ENCODE measurements around the gene CDR2L. TPM values are rescaled to one million over a fixed set of nuclear protein-coding genes. Genes with fewer than 3 reads are reported as not detected.

CDR2L gene
- total and polyA plus RNA-seq, 4 donors, result 0.70 to 1.5 (median 0.94) TPM

DNA sequence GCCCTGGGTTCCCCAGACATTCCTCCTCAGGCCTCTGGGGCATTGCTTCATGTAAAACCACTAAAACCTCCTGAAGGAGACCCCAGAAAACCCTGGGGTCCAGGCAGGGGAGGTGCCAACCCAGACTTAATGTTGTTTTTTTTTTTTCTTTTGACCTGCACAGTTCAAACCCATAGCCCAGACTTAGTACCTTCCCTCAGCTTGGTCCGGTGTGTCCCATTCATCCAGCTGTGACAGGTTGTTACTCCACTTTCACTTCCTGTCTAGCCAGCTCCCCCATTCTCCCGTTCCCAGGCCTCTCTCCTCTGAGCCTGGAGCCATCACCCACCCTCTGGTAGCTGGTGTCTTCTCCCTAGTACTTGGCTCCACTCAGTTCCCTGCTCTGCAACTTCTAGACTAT lies 4.8 kb downstream of the CDR2L start:
- Histone ChIP-seq H3K4me3 (ENCODE audit: low read depth in 1 of 3, low read length in 3 of 3) (no peak overlapping the region), H3K36me3 (ENCODE audit: control insufficient read depth in 4 of 4, insufficient read depth in 3 of 4, low read depth in 1 of 4, low read length in 3 of 4) (no peaks in the 10 kb centered on the region), H3K9ac (ENCODE audit: low read depth in 1 of 2, low read length in 2 of 2) (no peak overlapping the region), H3K27ac (ENCODE audit: low read depth in 1 of 2, low read length in 2 of 2) (no peak overlapping the region), H3K9me3 (ENCODE audit: control insufficient read depth in 4 of 4, low read length in 3 of 4) (no peaks in the 10 kb centered on the region), H3K27me3 (ENCODE audit: control insufficient read depth in 4 of 4, insufficient read depth in 4 of 4, low read length in 3 of 4) (peaks cover 0 to 3% (median 0%) of the 10 kb centered on the region in 4 donors), H3K4me1 (ENCODE audit: control insufficient read depth in 4 of 4, insufficient read depth in 4 of 4, low read length in 3 of 4) (peaks cover under 1 to 14% (median 10%) of the 10 kb centered on the region in 4 donors)
- WGBS, result 73% methylated on average over 2 of the region's 2 CpGs
- DNase-seq (ENCODE audit: low spot score), result no peak
- TF ChIP-seq RAD21 (IDR thresholded peaks at IDR 0.05) (no peak), TAF1 (conservative IDR thresholded peaks at IDR 0.05) (no peak), FOXA2 (IDR thresholded peaks at IDR 0.05) (no peak), SP1 (IDR thresholded peaks at IDR 0.05) (no peak), NR2F2 (IDR thresholded peaks at IDR 0.05) (no peak), YY1 (IDR thresholded peaks at IDR 0.05) (no peak)
- TF ChIP-seq, protein P1, sequence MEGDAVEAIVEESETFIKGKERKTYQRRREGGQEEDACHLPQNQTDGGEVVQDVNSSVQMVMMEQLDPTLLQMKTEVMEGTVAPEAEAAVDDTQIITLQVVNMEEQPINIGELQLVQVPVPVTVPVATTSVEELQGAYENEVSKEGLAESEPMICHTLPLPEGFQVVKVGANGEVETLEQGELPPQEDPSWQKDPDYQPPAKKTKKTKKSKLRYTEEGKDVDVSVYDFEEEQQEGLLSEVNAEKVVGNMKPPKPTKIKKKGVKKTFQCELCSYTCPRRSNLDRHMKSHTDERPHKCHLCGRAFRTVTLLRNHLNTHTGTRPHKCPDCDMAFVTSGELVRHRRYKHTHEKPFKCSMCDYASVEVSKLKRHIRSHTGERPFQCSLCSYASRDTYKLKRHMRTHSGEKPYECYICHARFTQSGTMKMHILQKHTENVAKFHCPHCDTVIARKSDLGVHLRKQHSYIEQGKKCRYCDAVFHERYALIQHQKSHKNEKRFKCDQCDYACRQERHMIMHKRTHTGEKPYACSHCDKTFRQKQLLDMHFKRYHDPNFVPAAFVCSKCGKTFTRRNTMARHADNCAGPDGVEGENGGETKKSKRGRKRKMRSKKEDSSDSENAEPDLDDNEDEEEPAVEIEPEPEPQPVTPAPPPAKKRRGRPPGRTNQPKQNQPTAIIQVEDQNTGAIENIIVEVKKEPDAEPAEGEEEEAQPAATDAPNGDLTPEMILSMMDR (IDR thresholded peaks at IDR 0.05; ENCODE audit: low read depth, low read length, missing input control), result no peak
- TF ChIP-seq, protein P2, sequence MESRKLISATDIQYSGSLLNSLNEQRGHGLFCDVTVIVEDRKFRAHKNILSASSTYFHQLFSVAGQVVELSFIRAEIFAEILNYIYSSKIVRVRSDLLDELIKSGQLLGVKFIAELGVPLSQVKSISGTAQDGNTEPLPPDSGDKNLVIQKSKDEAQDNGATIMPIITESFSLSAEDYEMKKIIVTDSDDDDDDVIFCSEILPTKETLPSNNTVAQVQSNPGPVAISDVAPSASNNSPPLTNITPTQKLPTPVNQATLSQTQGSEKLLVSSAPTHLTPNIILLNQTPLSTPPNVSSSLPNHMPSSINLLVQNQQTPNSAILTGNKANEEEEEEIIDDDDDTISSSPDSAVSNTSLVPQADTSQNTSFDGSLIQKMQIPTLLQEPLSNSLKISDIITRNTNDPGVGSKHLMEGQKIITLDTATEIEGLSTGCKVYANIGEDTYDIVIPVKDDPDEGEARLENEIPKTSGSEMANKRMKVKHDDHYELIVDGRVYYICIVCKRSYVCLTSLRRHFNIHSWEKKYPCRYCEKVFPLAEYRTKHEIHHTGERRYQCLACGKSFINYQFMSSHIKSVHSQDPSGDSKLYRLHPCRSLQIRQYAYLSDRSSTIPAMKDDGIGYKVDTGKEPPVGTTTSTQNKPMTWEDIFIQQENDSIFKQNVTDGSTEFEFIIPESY (IDR thresholded peaks at IDR 0.05), result no peak

DNA sequence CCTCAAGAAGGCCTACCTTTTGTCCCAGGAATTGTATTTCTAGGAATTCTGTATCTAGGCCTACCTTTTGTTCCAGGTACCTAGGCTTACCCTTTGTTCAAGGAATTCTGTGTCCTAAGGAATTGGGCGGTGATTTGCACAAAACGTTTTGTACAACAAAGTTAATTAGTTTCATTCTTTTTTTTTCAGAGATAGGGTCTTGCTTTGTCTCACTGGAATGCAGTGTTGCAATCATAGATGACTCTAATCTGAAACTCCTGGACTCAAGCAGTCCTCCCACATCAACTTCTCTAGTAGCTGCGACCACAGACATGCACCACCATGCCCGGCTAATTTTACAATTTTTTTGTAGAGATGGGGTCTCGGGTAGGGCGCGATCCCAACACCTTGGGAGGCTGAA lies 7.0 kb downstream of the CDR2L start:
- Histone ChIP-seq H3K27ac (ENCODE audit: low read depth in 1 of 2, low read length in 2 of 2) (no peak overlapping the region), H3K9ac (ENCODE audit: low read depth in 1 of 2, low read length in 2 of 2) (no peak overlapping the region), H3K4me3 (ENCODE audit: low read depth in 1 of 3, low read length in 3 of 3) (no peak overlapping the region), H3K4me1 (ENCODE audit: control insufficient read depth in 4 of 4, insufficient read depth in 4 of 4, low read length in 3 of 4) (no peaks in the 10 kb centered on the region), H3K9me3 (ENCODE audit: control insufficient read depth in 4 of 4, low read length in 3 of 4) (no peaks in the 10 kb centered on the region), H3K36me3 (ENCODE audit: control insufficient read depth in 4 of 4, insufficient read depth in 3 of 4, low read depth in 1 of 4, low read length in 3 of 4) (no peaks in the 10 kb centered on the region), H3K27me3 (ENCODE audit: control insufficient read depth in 4 of 4, insufficient read depth in 4 of 4, low read length in 3 of 4) (no peaks in the 10 kb centered on the region)
- no peak for DNase-seq (ENCODE audit: low spot score)
- no peak for TF ChIP-seq RXRA (IDR thresholded peaks at IDR 0.05)
- TF ChIP-seq, protein P1 (IDR thresholded peaks at IDR 0.05; ENCODE audit: low read depth, low read length, missing input control), result no peak
- no peak for TF ChIP-seq TAF1 (conservative IDR thresholded peaks at IDR 0.05)
- TF ChIP-seq FOXA2 (IDR thresholded peaks at IDR 0.05), result no peak
- TF ChIP-seq RAD21 (IDR thresholded peaks at IDR 0.05), result no peak
- TF ChIP-seq JUND (IDR thresholded peaks at IDR 0.05), result no peak
- TF ChIP-seq GABPA (IDR thresholded peaks at IDR 0.05 in 1 of 2, conservative IDR thresholded peaks at IDR 0.05 in 1 of 2), result no peak
- no peak for TF ChIP-seq EGR1 (IDR thresholded peaks at IDR 0.05; ENCODE audit: low read depth in 2 of 2)
- TF ChIP-seq, protein P3, sequence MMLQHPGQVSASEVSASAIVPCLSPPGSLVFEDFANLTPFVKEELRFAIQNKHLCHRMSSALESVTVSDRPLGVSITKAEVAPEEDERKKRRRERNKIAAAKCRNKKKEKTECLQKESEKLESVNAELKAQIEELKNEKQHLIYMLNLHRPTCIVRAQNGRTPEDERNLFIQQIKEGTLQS (IDR thresholded peaks at IDR 0.05), result no peak
- TF ChIP-seq, protein P4, sequence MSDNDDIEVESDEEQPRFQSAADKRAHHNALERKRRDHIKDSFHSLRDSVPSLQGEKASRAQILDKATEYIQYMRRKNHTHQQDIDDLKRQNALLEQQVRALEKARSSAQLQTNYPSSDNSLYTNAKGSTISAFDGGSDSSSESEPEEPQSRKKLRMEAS (IDR thresholded peaks at IDR 0.05), result no peak
- TF ChIP-seq HNF4G (IDR thresholded peaks at IDR 0.05), result no peak
- no peak for TF ChIP-seq YY1 (IDR thresholded peaks at IDR 0.05)
- 90% methylated on average over 7 of the region's 7 CpGs for WGBS
